NCI-H2107 treated with DMSO at 0.1 percent for 48 hours (cell line): Measurements from ENCODE around the gene AAMP.

ENCODE experiments used
- DNase-seq: peaks from one replicate; lab custom pipeline; 2025; ENCODE audit not compliant: unreplicated experiment; lab: John Stamatoyannopoulos, UW

Gene AAMP

GRCh38 chr2:218228366-218229090 is 41.4 kb downstream of the AAMP start:
- DNase-seq: no peak

DNA sequence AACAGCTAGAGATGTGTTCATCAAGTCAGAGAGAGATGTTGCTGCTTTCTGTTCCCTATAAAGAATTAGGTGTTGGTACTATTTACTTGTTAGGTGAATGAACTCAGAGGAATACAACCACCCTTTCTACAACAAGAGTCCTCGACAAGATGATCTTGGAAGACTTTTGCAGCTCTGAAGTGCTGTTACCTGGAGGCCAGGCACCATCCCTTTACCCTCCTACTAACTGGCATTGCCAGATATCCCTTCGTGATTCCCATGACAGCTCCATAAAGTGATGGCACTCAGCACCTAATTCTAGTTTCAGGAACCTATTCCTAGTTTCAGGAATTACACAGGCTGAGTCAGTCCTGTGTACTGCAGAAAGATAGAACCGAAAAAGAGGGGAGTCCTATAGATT is 43.0 kb downstream of the AAMP start:
- DNase-seq: no peak

GRCh38 chr2:218224186-218224585 is 45.8 kb downstream of the AAMP start:
- DNase-seq: no peak

GRCh38 chr2:218223046-218223445 is 46.9 kb downstream of the AAMP start:
- no peak for DNase-seq

DNA sequence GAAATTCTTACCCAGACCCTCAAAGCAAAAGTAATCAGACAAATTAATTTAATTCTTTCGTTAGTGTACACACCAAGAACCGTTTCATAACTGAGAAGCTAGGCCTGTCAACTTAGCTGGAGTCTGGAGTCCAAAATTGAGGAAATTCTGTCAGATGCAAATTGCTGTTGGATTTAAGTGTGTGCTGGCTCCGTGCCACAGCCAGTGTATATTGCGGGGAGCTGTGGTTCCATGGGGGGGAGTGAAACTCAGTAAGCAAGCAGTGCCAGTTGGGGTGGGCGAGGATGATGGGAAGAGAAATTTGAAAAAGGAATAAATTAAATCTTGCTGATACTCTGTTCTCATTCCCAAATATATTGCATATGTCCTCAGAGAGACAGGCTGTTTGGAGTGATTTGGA is 48.9 kb downstream of the AAMP start:
- DNase-seq: no peak

DNA sequence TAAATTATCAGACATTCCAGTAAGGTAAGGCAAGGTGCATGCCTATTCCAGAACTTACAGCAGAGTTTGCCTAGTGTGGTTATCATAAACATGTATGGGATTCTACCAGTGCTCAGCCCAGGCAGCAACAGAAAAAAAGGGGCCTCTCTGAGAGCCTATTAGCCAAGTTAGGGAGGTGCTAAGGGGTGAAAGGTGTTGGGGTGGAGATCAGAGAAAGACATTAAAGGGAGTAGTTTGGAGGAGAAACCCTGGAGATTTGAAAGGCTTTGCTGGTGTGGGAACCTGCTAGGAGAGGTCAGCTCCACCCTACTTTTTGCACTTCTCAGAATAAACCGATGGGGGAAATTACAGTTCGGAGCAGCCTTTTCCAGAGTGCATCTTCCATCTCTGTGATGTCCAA is 50.0 kb downstream of the AAMP start:
- no peak for DNase-seq

- no peak for DNase-seq
These were observed 51.4 kb downstream of the AAMP start for GRCh38 chr2:218218268-218219185.

GRCh38 chr2:218217360-218218267 is 52.3 kb downstream of the AAMP start:
- DNase-seq: peak; percentile 2

DNA sequence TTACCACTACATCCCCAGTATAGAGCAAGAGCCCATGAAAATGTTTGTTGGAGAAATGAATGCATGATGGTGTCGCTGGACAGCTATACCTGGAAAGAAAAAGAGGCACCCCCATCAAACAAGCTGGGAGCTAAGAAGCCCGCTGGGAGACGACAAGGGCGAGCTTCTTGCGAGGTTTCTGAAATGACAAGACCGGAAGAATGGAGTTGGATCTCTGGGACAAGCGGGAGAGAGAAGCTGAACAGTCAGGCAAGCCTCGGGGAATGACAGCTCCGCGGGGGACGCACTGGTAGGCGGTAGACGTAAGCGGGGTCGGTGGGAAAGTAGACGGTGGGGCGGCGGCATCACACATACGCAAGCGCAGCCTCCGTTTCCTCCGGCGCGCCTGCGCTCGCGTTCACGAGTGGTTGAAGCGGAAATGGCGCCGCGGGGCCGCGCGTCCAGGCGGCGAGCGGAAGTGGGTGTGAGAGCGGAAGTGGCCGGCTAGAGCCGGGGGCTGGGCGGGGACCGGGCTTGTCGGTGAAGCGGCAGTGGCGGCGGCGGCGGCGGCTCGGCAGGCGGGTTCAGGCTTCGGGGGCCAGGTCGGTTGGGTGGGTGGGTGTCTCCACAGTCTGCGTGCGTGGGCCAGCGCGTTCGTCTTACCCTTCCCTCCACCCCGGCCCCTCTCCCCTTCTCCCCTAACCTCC is 53.1 kb downstream of the AAMP start, which contains the start of gene ARPC2:
Gene ARPC2, plus strand, starts transcription at position 516 of the 686 bp plus-strand sequence. CDS start 282 bp downstream, outside the sequence.
- peak; percentile 46 for DNase-seq

- DNase-seq: no peak
These were observed 53.6 kb downstream of the AAMP start for GRCh38 chr2:218216336-218216673.
